OCI-LY1 (cell line): ENCODE data around the gene BDH1.
"Not testable (repeated sequence)": the region's sequence is repeated elsewhere in the genome, so short reads cannot be mapped to it uniquely, and the experiment has no call there.

ENCODE experiments used
- H2AFZ ChIP-seq: fragments of 200-600 bp; sonication (generic), shearing (Covaris generic); 2 replicates; pipeline ENCODE4 v1.6.0; 2014; ENCODE audit warnings: antibody characterized with exemption, mild to moderate bottlenecking, low read length
- H3F3A ChIP-seq: fragments of 200-600 bp; sonication (generic), shearing (Covaris generic); 2 replicates; pipeline ENCODE4 v1.6.0; 2014; ENCODE audit warnings: mild to moderate bottlenecking, antibody characterized with exemption, low read length, moderate library complexity; ENCODE audit not compliant: insufficient read depth
- H3K27ac ChIP-seq: fragments of 200-600 bp; sonication (generic); 2 replicates; pipeline ENCODE4 v1.5.1; 2014; ENCODE audit warnings: low read length, mixed run types, mild to moderate bottlenecking, low read depth; ENCODE audit not compliant: poor library complexity, severe bottlenecking
- H3K27me3 ChIP-seq: fragments of 200-600 bp; sonication (generic); 2 replicates; pipeline ENCODE4 v1.6.0; 2014; ENCODE audit warnings: antibody characterized with exemption, mild to moderate bottlenecking, low read length, moderate library complexity; ENCODE audit not compliant: insufficient read depth
- H3K36me3 ChIP-seq: fragments of 200-600 bp; sonication (generic); 2 replicates; pipeline ENCODE4 v1.6.1; 2014; ENCODE audit warnings: mild to moderate bottlenecking, antibody characterized with exemption, low read length, moderate library complexity, mixed read lengths; ENCODE audit not compliant: insufficient read depth
- H3K4me1 ChIP-seq: fragments of 200-600 bp; sonication (generic); 2 replicates; pipeline ENCODE4 v1.5.1; 2014; ENCODE audit warnings: mild to moderate bottlenecking, low read length, moderate library complexity; ENCODE audit not compliant: insufficient read depth, severe bottlenecking
- H3K4me2 ChIP-seq: fragments of 200-600 bp; sonication (generic), shearing (Covaris generic); 2 replicates; pipeline ENCODE4 v1.6.1; 2014; ENCODE audit warnings: low read length
- H3K4me3 ChIP-seq: fragments of 200-600 bp; sonication (generic); 2 replicates; pipeline ENCODE4 v1.5.1; 2014; ENCODE audit warnings: low read length, low read depth, mild to moderate bottlenecking, mixed read lengths; ENCODE audit not compliant: poor library complexity, severe bottlenecking
- H3K79me2 ChIP-seq: fragments of 200-600 bp; shearing (Covaris generic); 2 replicates; pipeline ENCODE4 v1.6.1; 2016; ENCODE audit warnings: mixed run types, low read length, mixed read lengths; ENCODE audit not compliant: insufficient read depth
- H3K9ac ChIP-seq: fragments of 200-600 bp; sonication (generic), shearing (Covaris generic); 2 replicates; pipeline ENCODE4 v1.6.1; 2014; ENCODE audit warnings: mild to moderate bottlenecking, low read length, mixed read lengths
- H3K9me2 ChIP-seq: fragments of 200-600 bp; sonication (generic), shearing (Covaris generic); 2 replicates; pipeline ENCODE4 v1.6.1; 2014; ENCODE audit warnings: low read depth, mild to moderate bottlenecking, low read length, mixed read lengths
- H3K9me3 ChIP-seq: fragments of 200-600 bp; shearing (Covaris generic); 2 replicates; pipeline ENCODE4 v1.6.1; 2014; ENCODE audit warnings: low read length, mixed read lengths
- H4K20me1 ChIP-seq: fragments of 200-600 bp; sonication (generic), shearing (Covaris generic); 2 replicates; pipeline ENCODE4 v1.6.0; 2016; ENCODE audit warnings: mild to moderate bottlenecking, low read length; ENCODE audit not compliant: insufficient read depth
- EZH2 ChIP-seq: fragments of 200-600 bp; sonication (generic), shearing (Covaris generic); IDR thresholded peaks from 2 replicates; pipeline ENCODE4 v1.8.0; 2017; ENCODE audit warnings: borderline replicate concordance, mixed run types, mild to moderate bottlenecking, antibody characterized with exemption, low read length, moderate library complexity, mixed read lengths
- TF ChIP-seq, protein P1 (sequence below): fragments of 200-600 bp; sonication (generic), shearing (Covaris generic); IDR thresholded peaks from 2 replicates; pipeline ENCODE4 v1.5.1; 2017; ENCODE audit warnings: mild to moderate bottlenecking, antibody characterized with exemption, low read length, moderate library complexity, mixed read lengths

BDH1 gene

DNA sequence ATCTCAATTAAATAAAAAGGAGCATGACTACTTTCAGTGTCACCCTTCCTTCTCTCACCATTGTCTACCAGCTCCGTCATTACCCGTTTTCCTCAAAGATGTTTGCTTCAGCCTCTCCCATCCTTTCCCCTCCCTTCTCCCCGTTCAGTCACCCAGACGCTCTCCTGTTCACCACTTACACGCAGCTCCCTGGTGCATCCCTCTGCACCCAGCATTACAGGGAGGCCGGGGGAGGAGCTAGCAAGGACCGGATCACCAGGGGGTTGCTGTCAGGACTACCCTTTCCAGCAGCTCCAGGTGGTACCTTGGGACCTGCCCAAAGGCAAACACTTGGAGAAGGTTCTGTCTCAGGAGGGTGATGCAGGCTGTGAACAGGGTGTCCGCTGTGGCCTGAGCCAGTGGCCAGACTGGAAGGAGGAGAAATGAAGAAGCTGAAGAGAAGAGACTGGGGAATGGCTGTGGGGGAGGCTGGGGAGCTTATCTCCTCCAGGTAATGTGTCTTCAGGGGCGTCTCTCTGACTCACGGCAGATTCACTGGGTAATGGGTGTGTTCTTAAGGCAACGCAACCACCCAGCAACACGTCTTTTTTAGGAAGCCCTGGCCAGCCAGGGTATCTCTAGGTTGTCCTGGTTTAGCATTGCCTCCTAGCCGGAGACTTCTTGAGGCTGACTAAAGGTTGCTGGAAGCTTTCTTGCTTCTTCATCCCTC lies 21.8 kb upstream of the BDH1 start:
- no peaks in the 10 kb centered on the region for H3K36me3 ChIP-seq
- H3K79me2 ChIP-seq: no peaks in the 10 kb centered on the region
- no peaks in the 10 kb centered on the region for H3F3A ChIP-seq
- H4K20me1 ChIP-seq: no peaks in the 10 kb centered on the region
- H3K9ac ChIP-seq: no peak overlapping the region
- H3K9me2 ChIP-seq: no peaks in the 10 kb centered on the region
- H3K4me3 ChIP-seq: no peak overlapping the region
- peaks cover 22% of the 10 kb centered on the region; the same call in 1 of the 2 replicates for H3K27me3 ChIP-seq
- H3K4me2 ChIP-seq: no peak overlapping the region
- peaks cover 7% of the 10 kb centered on the region; the same call in 1 of the 2 replicates for H3K9me3 ChIP-seq
- H3K4me1 ChIP-seq: no peaks in the 10 kb centered on the region
- H2AFZ ChIP-seq: no peak overlapping the region
- no peak overlapping the region for H3K27ac ChIP-seq
- TF ChIP-seq, protein P1, sequence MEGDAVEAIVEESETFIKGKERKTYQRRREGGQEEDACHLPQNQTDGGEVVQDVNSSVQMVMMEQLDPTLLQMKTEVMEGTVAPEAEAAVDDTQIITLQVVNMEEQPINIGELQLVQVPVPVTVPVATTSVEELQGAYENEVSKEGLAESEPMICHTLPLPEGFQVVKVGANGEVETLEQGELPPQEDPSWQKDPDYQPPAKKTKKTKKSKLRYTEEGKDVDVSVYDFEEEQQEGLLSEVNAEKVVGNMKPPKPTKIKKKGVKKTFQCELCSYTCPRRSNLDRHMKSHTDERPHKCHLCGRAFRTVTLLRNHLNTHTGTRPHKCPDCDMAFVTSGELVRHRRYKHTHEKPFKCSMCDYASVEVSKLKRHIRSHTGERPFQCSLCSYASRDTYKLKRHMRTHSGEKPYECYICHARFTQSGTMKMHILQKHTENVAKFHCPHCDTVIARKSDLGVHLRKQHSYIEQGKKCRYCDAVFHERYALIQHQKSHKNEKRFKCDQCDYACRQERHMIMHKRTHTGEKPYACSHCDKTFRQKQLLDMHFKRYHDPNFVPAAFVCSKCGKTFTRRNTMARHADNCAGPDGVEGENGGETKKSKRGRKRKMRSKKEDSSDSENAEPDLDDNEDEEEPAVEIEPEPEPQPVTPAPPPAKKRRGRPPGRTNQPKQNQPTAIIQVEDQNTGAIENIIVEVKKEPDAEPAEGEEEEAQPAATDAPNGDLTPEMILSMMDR: no peak
- no peak for TF ChIP-seq EZH2

DNA sequence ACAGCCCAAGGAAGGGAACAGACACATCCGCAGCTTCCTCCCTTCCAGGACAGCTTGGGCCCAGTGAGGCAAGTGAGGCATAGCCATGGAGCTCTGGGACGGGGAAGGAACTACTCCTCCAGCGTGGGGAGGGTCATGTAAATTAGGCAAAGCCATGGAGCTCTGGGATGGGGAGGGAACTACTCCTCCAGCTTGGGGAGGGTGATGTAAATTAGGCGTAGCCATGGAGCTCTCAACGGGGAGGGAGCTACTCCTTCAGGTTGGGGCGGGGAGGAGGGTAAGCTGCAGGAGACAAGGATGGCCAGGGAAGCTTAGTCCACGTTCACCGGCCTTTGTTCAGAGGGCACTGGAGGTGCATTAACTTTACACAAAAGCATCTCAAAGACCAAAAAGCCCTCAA lies 21.1 kb upstream of the BDH1 start:
- H4K20me1 ChIP-seq: no peaks in the 10 kb centered on the region
- TF ChIP-seq, protein P1: no peak
- TF ChIP-seq EZH2: no peak
- H3K9me2 ChIP-seq: no peaks in the 10 kb centered on the region
- no peaks in the 10 kb centered on the region for H3F3A ChIP-seq
- no peak overlapping the region for H3K4me2 ChIP-seq
- no peak overlapping the region for H3K9ac ChIP-seq
- peaks cover 22% of the 10 kb centered on the region; the same call in 1 of the 2 replicates for H3K27me3 ChIP-seq
- H3K9me3 ChIP-seq: peaks cover 8% of the 10 kb centered on the region; the same call in 1 of the 2 replicates
- no peaks in the 10 kb centered on the region for H3K79me2 ChIP-seq
- H3K36me3 ChIP-seq: no peaks in the 10 kb centered on the region
- no peak overlapping the region for H2AFZ ChIP-seq
- no peak overlapping the region for H3K27ac ChIP-seq
- H3K4me1 ChIP-seq: no peaks in the 10 kb centered on the region
- H3K4me3 ChIP-seq: no peak overlapping the region

DNA sequence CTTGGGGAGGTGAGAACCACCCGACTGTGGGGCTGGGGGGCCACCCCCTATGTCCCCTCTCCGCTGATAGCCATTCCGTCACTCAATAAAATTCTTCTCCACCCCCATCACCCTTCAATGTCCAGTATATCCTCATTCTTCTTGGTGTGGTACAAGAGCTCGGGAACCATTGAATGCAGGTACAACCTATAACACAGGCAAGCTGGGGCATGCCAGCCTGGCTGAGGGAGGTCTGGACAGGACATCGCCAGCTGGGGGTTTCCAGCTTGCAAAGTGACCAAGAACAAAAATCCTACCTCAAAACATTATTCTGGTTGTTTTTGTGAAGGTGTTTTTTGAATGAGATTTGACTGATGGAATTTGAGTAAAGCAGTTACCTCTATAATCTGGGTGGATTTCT lies 19.6 kb upstream of the BDH1 start:
- Histone ChIP-seq H3K4me3 (no peak overlapping the region), H3K9me3 (peaks cover 14% of the 10 kb centered on the region; the same call in 1 of the 2 replicates), H3F3A (no peaks in the 10 kb centered on the region), H3K4me2 (no peak overlapping the region), H3K27ac (no peak overlapping the region), H3K36me3 (no peaks in the 10 kb centered on the region), H3K9ac (no peak overlapping the region), H2AFZ (no peak overlapping the region), H3K4me1 (no peaks in the 10 kb centered on the region), H4K20me1 (no peaks in the 10 kb centered on the region), H3K79me2 (no peaks in the 10 kb centered on the region), H3K27me3 (peaks cover 22% of the 10 kb centered on the region; the same call in 1 of the 2 replicates), H3K9me2 (no peaks in the 10 kb centered on the region)
- TF ChIP-seq EZH2: no peak
- TF ChIP-seq, protein P1: no peak

DNA sequence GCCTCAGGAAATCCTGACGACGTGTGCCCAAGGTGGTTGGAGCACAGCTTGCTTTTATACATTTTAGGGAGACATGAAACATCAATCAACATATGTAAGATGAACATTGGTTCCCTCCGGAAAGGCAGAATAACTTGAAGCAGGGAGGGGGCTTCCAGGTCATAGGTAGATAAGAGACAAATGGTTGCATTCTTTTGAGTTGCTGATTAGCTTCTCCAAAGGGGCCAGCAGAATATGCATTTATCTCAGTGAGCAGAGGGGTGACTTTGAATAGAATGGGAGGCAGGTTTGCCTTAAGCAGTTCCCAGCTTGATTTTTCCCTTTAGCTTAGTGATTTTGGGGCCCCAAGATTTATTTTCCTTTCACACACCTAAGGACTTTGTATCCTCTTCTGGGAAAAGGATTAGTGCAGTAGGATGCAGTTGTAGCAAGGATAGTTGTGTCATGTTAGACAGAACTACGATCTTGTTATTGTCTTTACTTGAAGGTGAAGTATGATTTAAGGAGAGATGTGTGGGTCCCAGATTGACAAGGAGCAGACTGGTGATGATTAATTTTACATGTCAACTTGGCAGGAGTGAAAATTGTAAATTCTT lies 18.7 kb upstream of the BDH1 start:
- not testable (repeated sequence) for H3K9ac ChIP-seq, H3K27ac ChIP-seq, H3K4me2 ChIP-seq, H3K79me2 ChIP-seq, H3K4me3 ChIP-seq, H3F3A ChIP-seq, H3K4me1 ChIP-seq, H2AFZ ChIP-seq, H4K20me1 ChIP-seq, H3K9me2 ChIP-seq, H3K36me3 ChIP-seq
- Histone ChIP-seq H3K27me3 (peaks cover 22% of the 10 kb centered on the region; the same call in 1 of the 2 replicates), H3K9me3 (peaks cover 16% of the 10 kb centered on the region; the same call in 1 of the 2 replicates)
